ENCODE measurements around the gene RPA3. TPM values are rescaled to one million over a fixed set of nuclear protein-coding genes. Genes with fewer than 3 reads are reported as not detected.

RPA3 gene
- total and polyA plus RNA-seq, 9 of the 15 experiments (the other 6 are each of a cell fraction or from before 2014, with no cell fraction given), result 68.5 to 265 (median 125) TPM

DNA sequence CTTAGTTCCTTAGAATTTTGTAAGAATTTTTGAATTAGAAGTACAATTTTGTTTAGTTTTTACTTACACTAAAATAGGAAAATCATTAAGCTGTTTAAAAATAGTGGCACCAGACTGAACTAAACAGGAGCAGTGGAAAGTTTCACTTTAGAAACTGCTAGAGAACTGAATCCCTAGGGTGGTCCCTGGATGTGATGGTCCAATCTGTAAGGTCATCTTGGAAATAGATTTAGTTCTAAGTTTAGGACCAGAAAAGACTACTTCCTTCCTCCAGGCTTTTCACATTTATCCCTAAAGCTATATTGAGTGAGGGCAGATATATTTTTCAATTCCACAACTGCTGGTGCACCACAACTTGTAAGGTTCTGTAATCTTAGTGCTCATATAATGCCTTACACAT is 19.0 kb downstream of the RPA3 start:
- CTCF ChIA-PET (ENCODE audit: low intra/inter-chr PET ratio), result no interaction called here
- no peak for TF ChIP-seq ELF2 (CRISPR knock-in tag; IDR thresholded peaks at IDR 0.05)
- TF ChIP-seq, protein P1, sequence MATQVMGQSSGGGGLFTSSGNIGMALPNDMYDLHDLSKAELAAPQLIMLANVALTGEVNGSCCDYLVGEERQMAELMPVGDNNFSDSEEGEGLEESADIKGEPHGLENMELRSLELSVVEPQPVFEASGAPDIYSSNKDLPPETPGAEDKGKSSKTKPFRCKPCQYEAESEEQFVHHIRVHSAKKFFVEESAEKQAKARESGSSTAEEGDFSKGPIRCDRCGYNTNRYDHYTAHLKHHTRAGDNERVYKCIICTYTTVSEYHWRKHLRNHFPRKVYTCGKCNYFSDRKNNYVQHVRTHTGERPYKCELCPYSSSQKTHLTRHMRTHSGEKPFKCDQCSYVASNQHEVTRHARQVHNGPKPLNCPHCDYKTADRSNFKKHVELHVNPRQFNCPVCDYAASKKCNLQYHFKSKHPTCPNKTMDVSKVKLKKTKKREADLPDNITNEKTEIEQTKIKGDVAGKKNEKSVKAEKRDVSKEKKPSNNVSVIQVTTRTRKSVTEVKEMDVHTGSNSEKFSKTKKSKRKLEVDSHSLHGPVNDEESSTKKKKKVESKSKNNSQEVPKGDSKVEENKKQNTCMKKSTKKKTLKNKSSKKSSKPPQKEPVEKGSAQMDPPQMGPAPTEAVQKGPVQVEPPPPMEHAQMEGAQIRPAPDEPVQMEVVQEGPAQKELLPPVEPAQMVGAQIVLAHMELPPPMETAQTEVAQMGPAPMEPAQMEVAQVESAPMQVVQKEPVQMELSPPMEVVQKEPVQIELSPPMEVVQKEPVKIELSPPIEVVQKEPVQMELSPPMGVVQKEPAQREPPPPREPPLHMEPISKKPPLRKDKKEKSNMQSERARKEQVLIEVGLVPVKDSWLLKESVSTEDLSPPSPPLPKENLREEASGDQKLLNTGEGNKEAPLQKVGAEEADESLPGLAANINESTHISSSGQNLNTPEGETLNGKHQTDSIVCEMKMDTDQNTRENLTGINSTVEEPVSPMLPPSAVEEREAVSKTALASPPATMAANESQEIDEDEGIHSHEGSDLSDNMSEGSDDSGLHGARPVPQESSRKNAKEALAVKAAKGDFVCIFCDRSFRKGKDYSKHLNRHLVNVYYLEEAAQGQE (IDR thresholded peaks at IDR 0.05; ENCODE audit: borderline replicate concordance), result no peak
- TF ChIP-seq, protein P1 (CRISPR knock-in tag; IDR thresholded peaks at IDR 0.05; ENCODE audit: low read depth), result no peak
- TF ChIP-seq RFX5 (IDR thresholded peaks at IDR 0.05; ENCODE audit: low read depth, low read length), result no peak
- TF ChIP-seq GABPB1 (CRISPR knock-in tag; IDR thresholded peaks at IDR 0.05), result no peak
- TF ChIP-seq, protein P2, sequence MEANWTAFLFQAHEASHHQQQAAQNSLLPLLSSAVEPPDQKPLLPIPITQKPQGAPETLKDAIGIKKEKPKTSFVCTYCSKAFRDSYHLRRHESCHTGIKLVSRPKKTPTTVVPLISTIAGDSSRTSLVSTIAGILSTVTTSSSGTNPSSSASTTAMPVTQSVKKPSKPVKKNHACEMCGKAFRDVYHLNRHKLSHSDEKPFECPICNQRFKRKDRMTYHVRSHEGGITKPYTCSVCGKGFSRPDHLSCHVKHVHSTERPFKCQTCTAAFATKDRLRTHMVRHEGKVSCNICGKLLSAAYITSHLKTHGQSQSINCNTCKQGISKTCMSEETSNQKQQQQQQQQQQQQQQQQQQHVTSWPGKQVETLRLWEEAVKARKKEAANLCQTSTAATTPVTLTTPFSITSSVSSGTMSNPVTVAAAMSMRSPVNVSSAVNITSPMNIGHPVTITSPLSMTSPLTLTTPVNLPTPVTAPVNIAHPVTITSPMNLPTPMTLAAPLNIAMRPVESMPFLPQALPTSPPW (CRISPR knock-in tag; IDR thresholded peaks at IDR 0.05), result no peak
- TF ChIP-seq KAT2B (IDR thresholded peaks at IDR 0.05; ENCODE audit: low read depth, low read length), result no peak
- TF ChIP-seq, protein P3, sequence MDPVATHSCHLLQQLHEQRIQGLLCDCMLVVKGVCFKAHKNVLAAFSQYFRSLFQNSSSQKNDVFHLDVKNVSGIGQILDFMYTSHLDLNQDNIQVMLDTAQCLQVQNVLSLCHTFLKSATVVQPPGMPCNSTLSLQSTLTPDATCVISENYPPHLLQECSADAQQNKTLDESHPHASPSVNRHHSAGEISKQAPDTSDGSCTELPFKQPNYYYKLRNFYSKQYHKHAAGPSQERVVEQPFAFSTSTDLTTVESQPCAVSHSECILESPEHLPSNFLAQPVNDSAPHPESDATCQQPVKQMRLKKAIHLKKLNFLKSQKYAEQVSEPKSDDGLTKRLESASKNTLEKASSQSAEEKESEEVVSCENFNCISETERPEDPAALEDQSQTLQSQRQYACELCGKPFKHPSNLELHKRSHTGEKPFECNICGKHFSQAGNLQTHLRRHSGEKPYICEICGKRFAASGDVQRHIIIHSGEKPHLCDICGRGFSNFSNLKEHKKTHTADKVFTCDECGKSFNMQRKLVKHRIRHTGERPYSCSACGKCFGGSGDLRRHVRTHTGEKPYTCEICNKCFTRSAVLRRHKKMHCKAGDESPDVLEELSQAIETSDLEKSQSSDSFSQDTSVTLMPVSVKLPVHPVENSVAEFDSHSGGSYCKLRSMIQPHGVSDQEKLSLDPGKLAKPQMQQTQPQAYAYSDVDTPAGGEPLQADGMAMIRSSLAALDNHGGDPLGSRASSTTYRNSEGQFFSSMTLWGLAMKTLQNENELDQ (CRISPR knock-in tag; IDR thresholded peaks at IDR 0.05; ENCODE audit: borderline replicate concordance), result no peak
- no peak for TF ChIP-seq TFAM (CRISPR knock-in tag; conservative IDR thresholded peaks at IDR 0.05)
- no peak for TF ChIP-seq EWSR1 (IDR thresholded peaks at IDR 0.05; ENCODE audit: borderline replicate concordance, low read depth, partially characterized antibody)
- no peak for TF ChIP-seq SP2 (IDR thresholded peaks at IDR 0.05; ENCODE audit: extremely low read depth, low read depth, low read length, poor library complexity, severe bottlenecking)

More for the DNA sequence above, 19.0 kb downstream of the RPA3 start:
- no peaks in the 10 kb centered on the region for H3K79me2 ChIP-seq (ENCODE audit: control insufficient read depth, insufficient read depth, low read length)
- no peaks in the 10 kb centered on the region for H3K4me1 ChIP-seq (replicated peaks in 1 of 2; ENCODE audit: control insufficient read depth in 2 of 2, insufficient read depth in 2 of 2, low read length in 2 of 2)
- no peak overlapping the region for H3K4me2 ChIP-seq (ENCODE audit: insufficient read depth, low read length)
- BruUV-seq (replicated peaks), result no TSS peak
- H3K9ac ChIP-seq (ENCODE audit: insufficient read depth in 1 of 2, low read depth in 2 of 2, low read length in 2 of 2), result no peak overlapping the region
- no peak overlapping the region for H3K4me3 ChIP-seq
- no peaks in the 10 kb centered on the region for H3K27me3 ChIP-seq (ENCODE audit: control insufficient read depth in 2 of 2, insufficient read depth in 2 of 2, low read length in 2 of 2)
- ATAC-seq (no peak), DNase-seq (ENCODE audit: extremely low read depth in 1 of 4, low spot score in 3 of 4) (no peak), FAIRE-seq (no peak)
- intact Hi-C loops (cut with micrococcal nuclease) (no loop called here), in situ Hi-C loops (cut with MboI) (no loop called here)
- POLR2A ChIA-PET, result no interaction called here
- no peaks in the 10 kb centered on the region for H3K36me3 ChIP-seq (ENCODE audit: control insufficient read depth, insufficient read depth, low read length)
- no peaks in the 10 kb centered on the region for H3K9me3 ChIP-seq (replicated peaks; ENCODE audit: control insufficient read depth, insufficient read depth, low read depth, low read length)
- H3K9me1 ChIP-seq (ENCODE audit: control insufficient read depth, insufficient read depth, low read length), result no peaks in the 10 kb centered on the region
- H4K20me1 ChIP-seq (replicated peaks; ENCODE audit: control insufficient read depth, insufficient read depth, low read length), result no peaks in the 10 kb centered on the region
- no peak overlapping the region for H3K27ac ChIP-seq (ENCODE audit: extremely low read depth, low read depth, low read length)
- H2AFZ ChIP-seq (ENCODE audit: low read depth, low read length), result no peak overlapping the region
